HL-60 (cell line): ENCODE results near the gene CRHBP.

ENCODE experiments used
- DNase-seq, 2 experiments: peaks; one replicate each; pipeline ENCODE4 v3.0.0-alpha.2; 2010 to 2020; ENCODE audit warnings: low read depth in 1 of 2, low spot score in 1 of 2
- H3K27ac ChIP-seq: fragments of 250-450 bp; sonication (Bioruptor Pico); replicated peaks from 2 replicates; pipeline ENCODE4 v1.5.1; 2020; ENCODE audit warnings: mild to moderate bottlenecking, moderate library complexity
- H3K27me3 ChIP-seq: fragments of 250-450 bp; sonication (Bioruptor Pico); 2 replicates; pipeline ENCODE4 v1.5.1; 2021; ENCODE audit warnings: mild to moderate bottlenecking, moderate library complexity; ENCODE audit not compliant: insufficient read depth, poor library complexity, severe bottlenecking
- H3K4me3 ChIP-seq: replicated peaks from 2 replicates; pipeline ENCODE4 v1.5.1; 2011; ENCODE audit warnings: mild to moderate bottlenecking, control low read depth, low read length; ENCODE audit not compliant: insufficient read depth
- GABPA ChIP-seq: IDR thresholded peaks from 2 replicates; pipeline ENCODE4 v1.6.1; 2012; ENCODE audit warnings: low read depth
- POLR2AphosphoS5 ChIP-seq: IDR thresholded peaks from 2 replicates; pipeline ENCODE4 v1.6.1; 2012; ENCODE audit warnings: low read depth
- SPI1 ChIP-seq: IDR thresholded peaks from 2 replicates; pipeline ENCODE4 v1.6.1; 2012; ENCODE audit warnings: low read depth, mild to moderate bottlenecking, borderline replicate concordance
- TF ChIP-seq, protein P1 (sequence below): IDR thresholded peaks from 2 replicates; pipeline ENCODE4 v1.6.1; 2012; ENCODE audit warnings: low read depth; ENCODE audit not compliant: insufficient replicate concordance
- TF ChIP-seq, protein P2 (sequence below): IDR thresholded peaks from one replicate; pipeline ENCODE4 v1.5.1; 2011; ENCODE audit warnings: low read length, control low read depth, inconsistent platforms; ENCODE audit not compliant: insufficient read depth

CRHBP gene

GRCh38 chr5:77008413-77008812 lies 55.6 kb downstream of the CRHBP start:
- no peak for TF ChIP-seq GABPA
- TF ChIP-seq SPI1 = no peak
- no peak for TF ChIP-seq POLR2AphosphoS5
- TF ChIP-seq, protein P1, sequence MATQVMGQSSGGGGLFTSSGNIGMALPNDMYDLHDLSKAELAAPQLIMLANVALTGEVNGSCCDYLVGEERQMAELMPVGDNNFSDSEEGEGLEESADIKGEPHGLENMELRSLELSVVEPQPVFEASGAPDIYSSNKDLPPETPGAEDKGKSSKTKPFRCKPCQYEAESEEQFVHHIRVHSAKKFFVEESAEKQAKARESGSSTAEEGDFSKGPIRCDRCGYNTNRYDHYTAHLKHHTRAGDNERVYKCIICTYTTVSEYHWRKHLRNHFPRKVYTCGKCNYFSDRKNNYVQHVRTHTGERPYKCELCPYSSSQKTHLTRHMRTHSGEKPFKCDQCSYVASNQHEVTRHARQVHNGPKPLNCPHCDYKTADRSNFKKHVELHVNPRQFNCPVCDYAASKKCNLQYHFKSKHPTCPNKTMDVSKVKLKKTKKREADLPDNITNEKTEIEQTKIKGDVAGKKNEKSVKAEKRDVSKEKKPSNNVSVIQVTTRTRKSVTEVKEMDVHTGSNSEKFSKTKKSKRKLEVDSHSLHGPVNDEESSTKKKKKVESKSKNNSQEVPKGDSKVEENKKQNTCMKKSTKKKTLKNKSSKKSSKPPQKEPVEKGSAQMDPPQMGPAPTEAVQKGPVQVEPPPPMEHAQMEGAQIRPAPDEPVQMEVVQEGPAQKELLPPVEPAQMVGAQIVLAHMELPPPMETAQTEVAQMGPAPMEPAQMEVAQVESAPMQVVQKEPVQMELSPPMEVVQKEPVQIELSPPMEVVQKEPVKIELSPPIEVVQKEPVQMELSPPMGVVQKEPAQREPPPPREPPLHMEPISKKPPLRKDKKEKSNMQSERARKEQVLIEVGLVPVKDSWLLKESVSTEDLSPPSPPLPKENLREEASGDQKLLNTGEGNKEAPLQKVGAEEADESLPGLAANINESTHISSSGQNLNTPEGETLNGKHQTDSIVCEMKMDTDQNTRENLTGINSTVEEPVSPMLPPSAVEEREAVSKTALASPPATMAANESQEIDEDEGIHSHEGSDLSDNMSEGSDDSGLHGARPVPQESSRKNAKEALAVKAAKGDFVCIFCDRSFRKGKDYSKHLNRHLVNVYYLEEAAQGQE = no peak
- TF ChIP-seq, protein P2, sequence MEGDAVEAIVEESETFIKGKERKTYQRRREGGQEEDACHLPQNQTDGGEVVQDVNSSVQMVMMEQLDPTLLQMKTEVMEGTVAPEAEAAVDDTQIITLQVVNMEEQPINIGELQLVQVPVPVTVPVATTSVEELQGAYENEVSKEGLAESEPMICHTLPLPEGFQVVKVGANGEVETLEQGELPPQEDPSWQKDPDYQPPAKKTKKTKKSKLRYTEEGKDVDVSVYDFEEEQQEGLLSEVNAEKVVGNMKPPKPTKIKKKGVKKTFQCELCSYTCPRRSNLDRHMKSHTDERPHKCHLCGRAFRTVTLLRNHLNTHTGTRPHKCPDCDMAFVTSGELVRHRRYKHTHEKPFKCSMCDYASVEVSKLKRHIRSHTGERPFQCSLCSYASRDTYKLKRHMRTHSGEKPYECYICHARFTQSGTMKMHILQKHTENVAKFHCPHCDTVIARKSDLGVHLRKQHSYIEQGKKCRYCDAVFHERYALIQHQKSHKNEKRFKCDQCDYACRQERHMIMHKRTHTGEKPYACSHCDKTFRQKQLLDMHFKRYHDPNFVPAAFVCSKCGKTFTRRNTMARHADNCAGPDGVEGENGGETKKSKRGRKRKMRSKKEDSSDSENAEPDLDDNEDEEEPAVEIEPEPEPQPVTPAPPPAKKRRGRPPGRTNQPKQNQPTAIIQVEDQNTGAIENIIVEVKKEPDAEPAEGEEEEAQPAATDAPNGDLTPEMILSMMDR = no peak
- Histone ChIP-seq H3K27me3 (no peaks in the 10 kb centered on the region), H3K27ac (no peak overlapping the region), H3K4me3 (no peak overlapping the region)
- no peak for DNase-seq

- Histone ChIP-seq H3K27ac (no peak overlapping the region), H3K27me3 (no peaks in the 10 kb centered on the region), H3K4me3 (no peak overlapping the region)
- DNase-seq = no peak
- no peak for TF ChIP-seq SPI1
- TF ChIP-seq, protein P1 = no peak
- no peak for TF ChIP-seq GABPA
- TF ChIP-seq, protein P2 = no peak
- TF ChIP-seq POLR2AphosphoS5 = no peak
These were observed 57.4 kb downstream of the CRHBP start for GRCh38 chr5:77010243-77010642.

GRCh38 chr5:77011498-77011897 lies 58.7 kb downstream of the CRHBP start:
- no peaks in the 10 kb centered on the region for H3K27me3 ChIP-seq
- no peak overlapping the region for H3K4me3 ChIP-seq
- TF ChIP-seq POLR2AphosphoS5 = no peak
- TF ChIP-seq, protein P1 = no peak
- no peak for TF ChIP-seq SPI1
- TF ChIP-seq, protein P2 = no peak
- no peak for TF ChIP-seq GABPA
- no peak for DNase-seq
- H3K27ac ChIP-seq = no peak overlapping the region
